HepG2 (cell line): ENCODE results near the gene ZNF274. TPM values are rescaled to one million over a fixed set of nuclear protein-coding genes. Genes with fewer than 3 reads are reported as not detected.

ENCODE experiments used
- CENPX ChIP-seq: sonication (generic); formaldehyde crosslinking; IDR thresholded peaks from 2 replicates; pipeline ENCODE4 v1.9.0; 2021; ENCODE audit warnings: mild to moderate bottlenecking, missing genetic modification reagents, moderate library complexity
- FOSL1 ChIP-seq: sonication (generic); formaldehyde crosslinking; IDR thresholded peaks from 2 replicates; pipeline ENCODE4 v1.9.0; 2021; ENCODE audit warnings: missing genetic modification reagents, borderline replicate concordance
- MED13 ChIP-seq: sonication (generic); formaldehyde crosslinking; IDR thresholded peaks from 2 replicates; pipeline ENCODE4 v1.5.0; 2020; ENCODE audit warnings: missing genetic modification reagents
- RCOR2 ChIP-seq: IDR thresholded peaks from 2 replicates; pipeline ENCODE4 v1.6.1; 2016; ENCODE audit warnings: missing biosample characterization, missing genetic modification reagents
- SMC3 ChIP-seq: IDR thresholded peaks from 2 replicates; pipeline ENCODE4 v1.6.1; 2011; ENCODE audit warnings: low read length, improper control_type of control experiment
- SP140L ChIP-seq: sonication (generic); formaldehyde crosslinking; IDR thresholded peaks from 2 replicates; pipeline ENCODE4 v1.4.0; 2020; ENCODE audit warnings: missing genetic modification reagents, borderline replicate concordance
- TP53 ChIP-seq: sonication (generic); formaldehyde crosslinking; conservative IDR thresholded peaks from 2 replicates; pipeline ENCODE4 v1.4.0; 2020; ENCODE audit warnings: missing genetic modification reagents
- ZBTB38 ChIP-seq: sonication (generic); formaldehyde crosslinking; IDR thresholded peaks from 2 replicates; pipeline ENCODE4 v1.5.1; 2020; ENCODE audit warnings: mild to moderate bottlenecking, missing genetic modification reagents
- ZNF292 ChIP-seq: sonication (generic); formaldehyde crosslinking; IDR thresholded peaks from 2 replicates; pipeline ENCODE4 v1.8.1; 2022; ENCODE audit warnings: mild to moderate bottlenecking, low read depth, missing genetic modification reagents, borderline replicate concordance
- ZNF607 ChIP-seq: sonication (generic); formaldehyde crosslinking; IDR thresholded peaks from 2 replicates; pipeline ENCODE4 v1.5.1; 2020; ENCODE audit warnings: missing genetic modification reagents, mild to moderate bottlenecking, borderline replicate concordance
- ZNF768 ChIP-seq: sonication (generic); formaldehyde crosslinking; IDR thresholded peaks from 2 replicates; pipeline ENCODE4 v1.4.0; 2020; ENCODE audit warnings: missing genetic modification reagents
- polyA plus RNA-seq, 8 experiments: library from polyadenylated mRNA; depleted of rRNA in 3 of 8; stranded (reverse) in 7 of 8; unstranded in 1 of 8; fragments of >200 nt; fragmentation: Illumina TruSeq in 4 of 8; extraction: Trizol in 4 of 8; gene quantifications; 2 replicates each; pipeline versions ENCODE4 v1.2.1 to v1.2.3, GENCODE V29; 2011 to 2016; ENCODE audit warnings: low read depth in 4 of 8, missing spikeins in 1 of 8, mixed read lengths in 1 of 8; ENCODE audit not compliant: insufficient read depth in 1 of 8
- total RNA-seq, 5 experiments: library from RNA; depleted of rRNA; stranded (reverse); fragments of >200 nt; fragmentation: Illumina TruSeq; extraction: Trizol; gene quantifications; 2 replicates each; pipeline ENCODE4 v1.2.3, GENCODE V29; 2016; ENCODE audit warnings: low read depth in 1 of 5
- TF ChIP-seq, protein P1 (sequence below): sonication (generic); formaldehyde crosslinking; IDR thresholded peaks from 2 replicates; pipeline ENCODE4 v1.8.0; 2022; ENCODE audit warnings: mild to moderate bottlenecking, missing genetic modification reagents, borderline replicate concordance
- TF ChIP-seq, protein P2 (sequence below): sonication (generic); formaldehyde crosslinking; conservative IDR thresholded peaks from 2 replicates; pipeline ENCODE4 v1.4.0; 2020; ENCODE audit warnings: missing genetic modification reagents
- TF ChIP-seq, protein P3 (sequence below): sonication (generic); formaldehyde crosslinking; IDR thresholded peaks from 2 replicates; pipeline ENCODE4 v1.4.0; 2020; ENCODE audit warnings: missing genetic modification reagents, mild to moderate bottlenecking, borderline replicate concordance
- TF ChIP-seq, protein P4 (sequence below): sonication (generic); formaldehyde crosslinking; IDR thresholded peaks from 2 replicates; pipeline ENCODE4 v1.4.0; 2020; ENCODE audit warnings: mild to moderate bottlenecking, low read depth, missing genetic modification reagents
- TF ChIP-seq, protein P5 (sequence below): sonication (generic); formaldehyde crosslinking; IDR thresholded peaks from 2 replicates; pipeline ENCODE4 v1.9.0; 2021; ENCODE audit warnings: missing genetic modification reagents, borderline replicate concordance
- TF ChIP-seq, protein P6 (sequence below): sonication (generic); formaldehyde crosslinking; conservative IDR thresholded peaks from 2 replicates; pipeline ENCODE4 v1.4.0; 2020; ENCODE audit warnings: missing genetic modification reagents

The ZNF274 gene
- total and polyA plus RNA-seq, 2 of the 13 experiments (the other 11 are each of a cell fraction or from before 2014, with no cell fraction given) = 16.1 to 23.0 TPM

DNA sequence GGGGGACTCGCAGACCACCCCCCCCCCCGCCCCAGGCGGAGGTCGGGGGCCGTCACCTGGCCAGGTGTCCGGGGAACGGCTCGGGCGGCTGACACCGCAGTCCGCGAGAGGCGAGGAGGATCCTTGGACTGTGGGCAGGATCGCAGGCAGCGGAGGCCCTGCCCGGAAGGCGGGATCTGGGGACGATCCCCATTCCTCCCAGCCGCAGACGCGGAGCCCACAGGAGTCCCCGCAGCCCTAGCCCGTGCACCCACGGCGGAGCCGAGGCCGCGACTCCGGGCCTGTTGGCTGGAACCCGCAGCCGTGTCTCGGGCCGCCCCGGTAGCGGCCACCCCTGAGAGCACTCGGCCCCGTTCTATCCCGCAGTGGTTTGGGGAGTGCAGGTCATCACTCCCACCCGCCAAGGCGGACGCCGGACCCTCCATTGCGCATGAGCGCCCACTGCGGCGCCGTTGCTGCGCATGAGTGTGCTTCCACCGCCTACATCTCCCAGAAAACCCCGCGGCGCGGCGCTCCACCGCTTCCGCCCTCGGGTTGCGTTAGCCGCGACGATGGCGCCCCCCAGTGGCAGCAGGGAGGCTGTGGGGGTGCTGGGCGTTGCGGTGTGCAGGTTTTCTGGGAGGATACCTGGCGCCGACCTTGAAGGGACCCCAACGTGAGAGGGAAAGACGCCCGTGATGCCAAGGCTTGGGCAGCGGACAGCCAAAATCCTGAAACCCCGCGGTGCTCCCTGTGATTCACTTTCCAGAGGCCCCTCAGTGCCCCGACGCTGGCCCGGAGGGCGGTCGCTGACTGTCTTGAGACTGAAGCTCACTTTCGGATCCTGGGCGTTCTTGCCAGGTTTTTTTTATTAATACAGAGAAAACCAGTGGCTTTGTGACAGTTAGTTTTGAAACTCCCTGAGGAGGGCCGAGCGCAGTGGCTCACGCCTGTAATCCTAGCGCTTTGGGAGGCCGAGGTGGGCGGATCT lies 27.9 kb upstream of the ZNF274 start (continued):
- peak; percentile 28; the same call in 1 of the 2 replicates for TF ChIP-seq ZNF768 (CRISPR knock-in tag)
- TF ChIP-seq, protein P1, sequence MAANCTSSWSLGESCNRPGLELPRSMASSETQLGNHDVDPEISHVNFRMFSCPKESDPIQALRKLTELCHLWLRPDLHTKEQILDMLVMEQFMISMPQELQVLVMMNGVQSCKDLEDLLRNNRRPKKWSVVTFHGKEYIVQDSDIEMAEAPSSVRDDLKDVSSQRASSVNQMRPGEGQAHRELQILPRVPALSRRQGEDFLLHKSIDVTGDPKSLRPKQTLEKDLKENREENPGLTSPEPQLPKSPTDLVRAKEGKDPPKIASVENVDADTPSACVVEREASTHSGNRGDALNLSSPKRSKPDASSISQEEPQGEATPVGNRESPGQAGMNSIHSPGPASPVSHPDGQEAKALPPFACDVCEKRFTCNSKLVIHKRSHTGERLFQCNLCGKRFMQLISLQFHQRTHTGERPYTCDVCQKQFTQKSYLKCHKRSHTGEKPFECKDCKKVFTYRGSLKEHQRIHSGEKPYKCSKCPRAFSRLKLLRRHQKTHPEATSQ (CRISPR knock-in tag) = peak; percentile 69; the same call in 1 of the 2 replicates
- no peak for TF ChIP-seq SP140L (CRISPR knock-in tag)
- no peak for TF ChIP-seq MED13 (CRISPR knock-in tag)
- TF ChIP-seq, protein P2, sequence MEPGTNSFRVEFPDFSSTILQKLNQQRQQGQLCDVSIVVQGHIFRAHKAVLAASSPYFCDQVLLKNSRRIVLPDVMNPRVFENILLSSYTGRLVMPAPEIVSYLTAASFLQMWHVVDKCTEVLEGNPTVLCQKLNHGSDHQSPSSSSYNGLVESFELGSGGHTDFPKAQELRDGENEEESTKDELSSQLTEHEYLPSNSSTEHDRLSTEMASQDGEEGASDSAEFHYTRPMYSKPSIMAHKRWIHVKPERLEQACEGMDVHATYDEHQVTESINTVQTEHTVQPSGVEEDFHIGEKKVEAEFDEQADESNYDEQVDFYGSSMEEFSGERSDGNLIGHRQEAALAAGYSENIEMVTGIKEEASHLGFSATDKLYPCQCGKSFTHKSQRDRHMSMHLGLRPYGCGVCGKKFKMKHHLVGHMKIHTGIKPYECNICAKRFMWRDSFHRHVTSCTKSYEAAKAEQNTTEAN (CRISPR knock-in tag) = no peak; the same call in 1 of the 2 replicates
- TF ChIP-seq ZNF607 (CRISPR knock-in tag) = no peak
- TF ChIP-seq, protein P3, sequence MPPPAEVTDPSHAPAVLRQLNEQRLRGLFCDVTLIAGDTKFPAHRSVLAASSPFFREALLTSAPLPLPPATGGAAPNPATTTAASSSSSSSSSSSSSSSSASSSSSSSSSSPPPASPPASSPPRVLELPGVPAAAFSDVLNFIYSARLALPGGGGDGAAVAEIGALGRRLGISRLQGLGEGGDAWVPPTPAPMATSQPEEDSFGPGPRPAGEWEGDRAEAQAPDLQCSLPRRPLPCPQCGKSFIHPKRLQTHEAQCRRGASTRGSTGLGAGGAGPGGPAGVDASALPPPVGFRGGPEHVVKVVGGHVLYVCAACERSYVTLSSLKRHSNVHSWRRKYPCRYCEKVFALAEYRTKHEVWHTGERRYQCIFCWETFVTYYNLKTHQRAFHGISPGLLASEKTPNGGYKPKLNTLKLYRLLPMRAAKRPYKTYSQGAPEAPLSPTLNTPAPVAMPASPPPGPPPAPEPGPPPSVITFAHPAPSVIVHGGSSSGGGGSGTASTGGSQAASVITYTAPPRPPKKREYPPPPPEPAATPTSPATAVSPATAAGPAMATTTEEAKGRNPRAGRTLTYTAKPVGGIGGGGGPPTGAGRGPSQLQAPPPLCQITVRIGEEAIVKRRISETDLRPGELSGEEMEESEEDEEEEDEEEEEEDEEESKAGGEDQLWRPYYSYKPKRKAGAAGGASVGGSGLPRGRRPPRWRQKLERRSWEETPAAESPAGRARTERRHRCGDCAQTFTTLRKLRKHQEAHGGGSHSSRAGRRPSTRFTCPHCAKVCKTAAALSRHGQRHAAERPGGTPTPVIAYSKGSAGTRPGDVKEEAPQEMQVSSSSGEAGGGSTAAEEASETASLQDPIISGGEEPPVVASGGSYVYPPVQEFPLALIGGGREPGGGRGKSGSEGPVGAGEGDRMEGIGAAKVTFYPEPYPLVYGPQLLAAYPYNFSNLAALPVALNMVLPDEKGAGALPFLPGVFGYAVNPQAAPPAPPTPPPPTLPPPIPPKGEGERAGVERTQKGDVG (CRISPR knock-in tag) = peak; percentile 74; the same call in 1 of the 2 replicates
- peak; percentile 49; the same call in 1 of the 2 replicates for TF ChIP-seq ZBTB38 (CRISPR knock-in tag)
- no peak for TF ChIP-seq TP53 (CRISPR knock-in tag)
- no peak; the same call in 1 of the 2 replicates for TF ChIP-seq ZNF292 (CRISPR knock-in tag)
- TF ChIP-seq, protein P4, sequence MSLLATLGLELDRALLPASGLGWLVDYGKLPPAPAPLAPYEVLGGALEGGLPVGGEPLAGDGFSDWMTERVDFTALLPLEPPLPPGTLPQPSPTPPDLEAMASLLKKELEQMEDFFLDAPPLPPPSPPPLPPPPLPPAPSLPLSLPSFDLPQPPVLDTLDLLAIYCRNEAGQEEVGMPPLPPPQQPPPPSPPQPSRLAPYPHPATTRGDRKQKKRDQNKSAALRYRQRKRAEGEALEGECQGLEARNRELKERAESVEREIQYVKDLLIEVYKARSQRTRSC (CRISPR knock-in tag) = no peak
- no peak for TF ChIP-seq FOSL1 (CRISPR knock-in tag)
- TF ChIP-seq SMC3 = peak; percentile 42; the same call in 1 of the 2 replicates
- no peak for TF ChIP-seq CENPX (CRISPR knock-in tag)
- TF ChIP-seq, protein P5, sequence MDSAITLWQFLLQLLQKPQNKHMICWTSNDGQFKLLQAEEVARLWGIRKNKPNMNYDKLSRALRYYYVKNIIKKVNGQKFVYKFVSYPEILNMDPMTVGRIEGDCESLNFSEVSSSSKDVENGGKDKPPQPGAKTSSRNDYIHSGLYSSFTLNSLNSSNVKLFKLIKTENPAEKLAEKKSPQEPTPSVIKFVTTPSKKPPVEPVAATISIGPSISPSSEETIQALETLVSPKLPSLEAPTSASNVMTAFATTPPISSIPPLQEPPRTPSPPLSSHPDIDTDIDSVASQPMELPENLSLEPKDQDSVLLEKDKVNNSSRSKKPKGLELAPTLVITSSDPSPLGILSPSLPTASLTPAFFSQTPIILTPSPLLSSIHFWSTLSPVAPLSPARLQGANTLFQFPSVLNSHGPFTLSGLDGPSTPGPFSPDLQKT = no peak
- TF ChIP-seq, protein P6, sequence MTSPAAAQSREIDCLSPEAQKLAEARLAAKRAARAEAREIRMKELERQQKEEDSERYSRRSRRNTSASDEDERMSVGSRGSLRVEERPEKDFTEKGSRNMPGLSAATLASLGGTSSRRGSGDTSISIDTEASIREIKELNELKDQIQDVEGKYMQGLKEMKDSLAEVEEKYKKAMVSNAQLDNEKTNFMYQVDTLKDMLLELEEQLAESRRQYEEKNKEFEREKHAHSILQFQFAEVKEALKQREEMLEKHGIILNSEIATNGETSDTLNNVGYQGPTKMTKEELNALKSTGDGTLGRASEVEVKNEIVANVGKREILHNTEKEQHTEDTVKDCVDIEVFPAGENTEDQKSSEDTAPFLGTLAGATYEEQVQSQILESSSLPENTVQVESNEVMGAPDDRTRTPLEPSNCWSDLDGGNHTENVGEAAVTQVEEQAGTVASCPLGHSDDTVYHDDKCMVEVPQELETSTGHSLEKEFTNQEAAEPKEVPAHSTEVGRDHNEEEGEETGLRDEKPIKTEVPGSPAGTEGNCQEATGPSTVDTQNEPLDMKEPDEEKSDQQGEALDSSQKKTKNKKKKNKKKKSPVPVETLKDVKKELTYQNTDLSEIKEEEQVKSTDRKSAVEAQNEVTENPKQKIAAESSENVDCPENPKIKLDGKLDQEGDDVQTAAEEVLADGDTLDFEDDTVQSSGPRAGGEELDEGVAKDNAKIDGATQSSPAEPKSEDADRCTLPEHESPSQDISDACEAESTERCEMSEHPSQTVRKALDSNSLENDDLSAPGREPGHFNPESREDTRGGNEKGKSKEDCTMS (CRISPR knock-in tag) = no peak
- TF ChIP-seq RCOR2 = no peak
